Measurements from ENCODE around the gene PRMT3. TPM values are rescaled to one million over a fixed set of nuclear protein-coding genes. Genes with fewer than 3 reads are reported as not detected.

Gene PRMT3
- total RNA-seq, 2 experiments from 2014 or later, result 11.2 to 11.8 TPM

GRCh38 chr11:20474882-20475517 lies 87.5 kb downstream of the PRMT3 start:
- DNase-seq (no peak), ATAC-seq (ENCODE audit: poor library complexity) (no peak)
- Histone ChIP-seq H3K4me1 (ENCODE audit: insufficient read depth, low read length) (peaks cover 14% of the 10 kb centered on the region), H3K4me3 (ENCODE audit: low read length) (no peak overlapping the region), H3K27me3 (ENCODE audit: control insufficient read depth in 1 of 2, insufficient read depth in 2 of 2, low read length in 2 of 2) (no peaks in the 10 kb centered on the region), H3K36me3 (ENCODE audit: insufficient read depth, low read length) (peaks cover 9% of the 10 kb centered on the region), H3K27ac (ENCODE audit: low read depth in 1 of 2, low read length in 2 of 2) (no peak overlapping the region), H3K9me3 (ENCODE audit: control insufficient read depth in 1 of 2, insufficient read depth in 1 of 2, low read length in 2 of 2) (no peaks in the 10 kb centered on the region)
- Mint-ChIP-seq H3K36me3 (ENCODE audit: low read depth) (peaks cover 67% of the 10 kb centered on the region), H3K27me3 (no peaks in the 10 kb centered on the region), H3K27ac (no peak overlapping the region), H3K4me1 (ENCODE audit: low read depth) (peaks cover 35% of the 10 kb centered on the region), H3K4me3 (no peak overlapping the region), H3K9me3 (peaks cover 3% of the 10 kb centered on the region)
- ChIA-PET POLR2A (no interaction called here), CTCF (no interaction called here)
- TF ChIP-seq CTCF (IDR thresholded peaks at IDR 0.05), result no peak
- intact Hi-C loops (cut with DNase I, micrococcal nuclease), result no loop called here

- intact Hi-C loops (cut with DNase I, micrococcal nuclease), result no loop called here
- CTCF ChIA-PET, result no interaction called here
- Histone ChIP-seq H3K27ac (ENCODE audit: low read depth in 1 of 2, low read length in 2 of 2) (no peak overlapping the region), H3K9me3 (ENCODE audit: control insufficient read depth in 1 of 2, insufficient read depth in 1 of 2, low read length in 2 of 2) (no peaks in the 10 kb centered on the region), H3K4me3 (ENCODE audit: low read length) (no peak overlapping the region), H3K36me3 (ENCODE audit: insufficient read depth, low read length) (peaks cover 5% of the 10 kb centered on the region), H3K4me1 (ENCODE audit: insufficient read depth, low read length) (peaks cover 14% of the 10 kb centered on the region), H3K27me3 (ENCODE audit: control insufficient read depth in 1 of 2, insufficient read depth in 2 of 2, low read length in 2 of 2) (no peaks in the 10 kb centered on the region)
- POLR2A ChIA-PET, result interaction anchor here (0.8 kb wide), 1 partner anchor 10 kb away, joined by 3 read pairs; no protein-coding TSS in a partner anchor
- ATAC-seq (ENCODE audit: poor library complexity) (no peak), DNase-seq (peak in 1 of 14 experiments; percentile 4)
- TF ChIP-seq CTCF (IDR thresholded peaks at IDR 0.05), result no peak
- Mint-ChIP-seq H3K27me3 (no peaks in the 10 kb centered on the region), H3K27ac (no peak overlapping the region), H3K36me3 (ENCODE audit: low read depth) (peaks cover 61% of the 10 kb centered on the region), H3K4me3 (no peak overlapping the region), H3K4me1 (ENCODE audit: low read depth) (peaks cover 23% of the 10 kb centered on the region), H3K9me3 (no peaks in the 10 kb centered on the region)
These were observed 90.0 kb downstream of the PRMT3 start for GRCh38 chr11:20477418-20478090.

- Mint-ChIP-seq H3K4me1 (ENCODE audit: low read depth) (peaks cover 16% of the 10 kb centered on the region), H3K36me3 (ENCODE audit: low read depth) (peaks cover 62% of the 10 kb centered on the region), H3K27me3 (no peaks in the 10 kb centered on the region), H3K4me3 (no peak overlapping the region), H3K9me3 (peaks cover 2% of the 10 kb centered on the region), H3K27ac (no peak overlapping the region)
- ChIA-PET POLR2A (no interaction called here), CTCF (no interaction called here)
- no peak for DNase-seq
- H3K9me3 ChIP-seq (ENCODE audit: control insufficient read depth in 1 of 2, insufficient read depth in 1 of 2, low read length in 2 of 2), result no peaks in the 10 kb centered on the region
- no peak for ATAC-seq (ENCODE audit: poor library complexity)
- H3K36me3 ChIP-seq (ENCODE audit: insufficient read depth, low read length), result peaks cover 6% of the 10 kb centered on the region
- H3K4me3 ChIP-seq (ENCODE audit: low read length), result no peak overlapping the region
- peaks cover 9% of the 10 kb centered on the region for H3K4me1 ChIP-seq (ENCODE audit: insufficient read depth, low read length)
- H3K27me3 ChIP-seq (ENCODE audit: control insufficient read depth in 1 of 2, insufficient read depth in 2 of 2, low read length in 2 of 2), result no peaks in the 10 kb centered on the region
- H3K27ac ChIP-seq (ENCODE audit: low read depth in 1 of 2, low read length in 2 of 2), result no peak overlapping the region
- no peak for TF ChIP-seq CTCF (IDR thresholded peaks at IDR 0.05)
- intact Hi-C loops (cut with DNase I, micrococcal nuclease), result no loop called here
These were observed 92.0 kb downstream of the PRMT3 start for GRCh38 chr11:20479513-20479912.

Measured in CD4-positive, alpha-beta T cell (primary cell).